Measurements from ENCODE around the gene LCT.
"Not testable (repeated sequence)": the region's sequence is repeated elsewhere in the genome, so short reads cannot be mapped to it uniquely, and the experiment has no call there.

Gene LCT

DNA sequence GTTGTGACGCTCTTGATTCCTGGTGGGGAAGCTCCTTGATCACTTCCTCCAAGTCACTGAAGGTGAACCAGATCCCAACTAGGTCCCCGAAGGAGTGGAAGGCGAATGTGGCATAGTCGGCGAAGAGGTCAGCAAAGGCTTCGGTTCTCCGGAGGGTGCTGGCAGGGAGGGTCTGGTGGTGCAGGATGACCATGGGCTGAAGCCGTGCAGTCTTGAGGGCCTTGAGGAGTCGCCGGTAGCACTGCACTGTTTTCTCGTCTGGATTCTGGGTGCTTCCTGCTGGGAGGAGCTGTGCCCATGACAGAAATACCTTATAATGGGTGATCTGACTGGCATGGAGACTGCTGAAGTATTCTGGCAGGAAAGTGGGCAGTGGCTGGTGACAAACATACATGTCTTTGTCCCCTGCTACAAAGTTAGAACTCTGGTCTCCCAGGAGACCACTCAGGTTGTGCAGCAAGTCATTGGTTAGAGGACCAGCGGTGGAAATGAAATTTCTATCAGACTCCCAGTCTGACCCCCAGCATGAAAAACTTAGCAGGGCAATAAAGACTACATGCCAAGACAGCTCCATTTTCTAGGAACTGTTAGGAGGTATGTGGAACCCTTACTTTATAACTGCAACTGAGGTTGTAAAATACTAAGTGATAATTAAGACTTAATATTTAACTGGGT lies at the start of gene LCT:
LCT (minus strand) TSS at position 589 of the 675 bp plus-strand sequence; CDS start at position 574, 15 bp downstream.
- no peak for DNase-seq

DNA sequence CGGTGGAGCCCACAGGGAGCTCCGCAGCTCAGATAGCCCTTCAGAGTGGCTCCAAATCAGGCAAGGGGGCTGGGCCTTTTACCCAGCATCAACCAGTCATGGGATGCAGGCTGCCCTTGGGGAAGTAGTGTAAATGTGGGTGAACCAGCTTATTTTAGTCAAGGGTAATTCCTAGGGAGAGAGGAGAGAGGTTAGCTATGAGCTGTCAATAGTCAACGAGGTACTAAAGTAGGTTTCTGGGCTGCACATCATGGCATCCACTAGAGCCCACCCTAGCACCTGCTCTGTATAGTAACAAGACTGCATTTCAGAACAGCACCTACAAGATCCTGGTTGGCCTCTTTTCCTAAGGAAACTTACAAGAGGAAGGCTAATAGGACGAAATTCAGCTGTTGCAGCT lies 48.7 kb upstream of the LCT start:
- no peak for DNase-seq

DNA sequence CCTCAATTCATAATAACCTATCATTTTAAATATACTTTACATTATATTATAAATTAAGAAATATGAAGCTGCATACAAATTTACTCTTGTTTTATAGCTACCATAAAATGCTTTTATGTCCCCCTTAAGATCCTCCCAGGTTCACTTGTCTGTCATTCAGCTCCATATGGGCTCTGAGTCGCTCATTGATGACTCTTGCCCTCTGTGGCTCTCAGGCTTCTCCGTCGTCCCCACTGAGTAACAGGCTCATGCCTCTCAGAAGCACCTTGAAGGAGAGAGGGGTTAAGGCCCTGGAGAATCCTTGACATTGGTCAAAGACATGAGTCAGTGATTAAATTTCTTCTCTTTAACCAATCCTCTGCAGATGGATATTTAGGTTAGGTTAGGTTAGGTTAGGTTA lies 45.4 kb upstream of the LCT start:
- DNase-seq: no peak

DNA sequence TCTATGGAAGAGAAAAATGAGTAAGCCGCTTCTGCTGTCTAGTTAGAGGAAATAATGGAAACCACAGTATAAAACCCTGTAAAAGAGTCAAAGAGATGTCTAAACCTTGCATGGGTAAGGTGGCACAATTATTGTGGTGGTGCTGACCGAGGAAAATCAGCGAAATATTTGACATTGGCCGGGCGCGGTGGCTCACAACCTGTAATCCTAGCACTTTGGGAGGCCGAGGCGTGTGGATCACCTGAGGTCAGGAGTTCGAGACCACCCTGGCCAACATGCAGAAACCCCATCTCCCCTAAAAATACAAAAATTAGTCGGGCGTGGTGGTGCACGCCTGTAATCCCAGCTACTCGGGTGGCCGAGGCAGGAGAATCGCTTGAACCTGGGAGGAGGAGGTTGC lies 39.8 kb upstream of the LCT start:
- DNase-seq: not testable (repeated sequence)

DNA sequence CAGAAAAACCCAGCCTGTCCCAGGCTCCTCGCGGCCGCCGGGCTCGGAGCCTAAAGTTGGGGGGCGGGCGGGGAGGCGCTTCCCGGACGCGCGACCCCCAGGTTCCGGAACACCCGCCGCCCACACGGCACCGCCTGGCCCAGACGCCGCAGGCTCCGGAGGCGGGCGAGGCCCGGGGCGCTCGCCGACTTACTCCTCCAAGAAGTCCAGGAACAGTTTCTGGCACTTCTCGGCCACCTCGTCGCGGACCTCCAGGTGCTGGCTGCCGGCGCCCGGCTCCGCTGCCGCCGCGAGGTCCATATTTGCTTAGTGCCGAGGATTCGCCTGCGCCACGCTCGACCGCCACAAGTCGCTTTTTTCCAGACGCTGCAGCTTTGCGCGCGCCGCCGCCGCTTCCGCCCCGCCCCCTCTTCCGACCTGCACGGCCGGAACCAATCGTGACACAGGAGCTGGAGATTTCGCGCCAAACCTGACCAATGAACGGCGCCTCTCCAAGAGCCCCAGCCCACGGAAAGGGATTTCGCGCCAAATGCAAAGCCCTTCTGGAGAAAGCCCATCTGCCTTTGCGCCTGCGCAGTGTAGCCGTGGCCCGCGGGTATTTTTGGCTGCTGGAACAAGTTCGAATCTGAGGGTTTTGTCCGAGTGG lies 39.2 kb upstream of the LCT start, which contains the start of gene MCM6:
MCM6 (minus strand) TSS at position 378 of the 646 bp plus-strand sequence; CDS start at position 300, 78 bp downstream.
- DNase-seq: peak; percentile 92

DNA sequence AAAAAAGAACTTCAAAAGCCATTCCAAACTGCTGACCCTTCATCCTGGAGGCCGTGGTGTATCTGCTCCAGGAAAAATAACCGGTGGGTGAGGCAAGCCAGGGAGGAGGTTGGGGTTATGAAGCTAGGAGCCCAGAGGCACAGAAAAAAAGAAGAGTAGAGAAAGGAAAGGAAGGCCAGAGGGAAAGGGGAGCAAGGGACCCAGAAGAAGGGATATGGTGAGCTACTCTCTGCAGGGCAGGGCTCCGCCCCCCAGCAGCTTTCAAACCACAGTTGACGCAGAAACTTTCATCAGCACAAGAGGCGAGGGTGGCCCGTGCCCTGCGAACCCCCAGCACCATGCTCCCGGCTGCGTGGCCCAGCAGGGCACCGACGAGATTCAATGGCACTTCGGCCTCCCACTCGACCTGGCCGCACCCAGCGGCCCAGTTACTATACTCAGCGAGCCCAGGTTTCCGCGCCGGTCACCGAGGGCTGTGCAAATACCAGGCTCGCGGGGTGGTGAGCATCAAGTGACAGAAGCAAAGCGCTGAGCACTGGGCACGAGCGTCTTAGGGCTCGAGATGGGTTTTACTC lies 38.6 kb upstream of the LCT start:
- peak; percentile 7 for DNase-seq

DNA sequence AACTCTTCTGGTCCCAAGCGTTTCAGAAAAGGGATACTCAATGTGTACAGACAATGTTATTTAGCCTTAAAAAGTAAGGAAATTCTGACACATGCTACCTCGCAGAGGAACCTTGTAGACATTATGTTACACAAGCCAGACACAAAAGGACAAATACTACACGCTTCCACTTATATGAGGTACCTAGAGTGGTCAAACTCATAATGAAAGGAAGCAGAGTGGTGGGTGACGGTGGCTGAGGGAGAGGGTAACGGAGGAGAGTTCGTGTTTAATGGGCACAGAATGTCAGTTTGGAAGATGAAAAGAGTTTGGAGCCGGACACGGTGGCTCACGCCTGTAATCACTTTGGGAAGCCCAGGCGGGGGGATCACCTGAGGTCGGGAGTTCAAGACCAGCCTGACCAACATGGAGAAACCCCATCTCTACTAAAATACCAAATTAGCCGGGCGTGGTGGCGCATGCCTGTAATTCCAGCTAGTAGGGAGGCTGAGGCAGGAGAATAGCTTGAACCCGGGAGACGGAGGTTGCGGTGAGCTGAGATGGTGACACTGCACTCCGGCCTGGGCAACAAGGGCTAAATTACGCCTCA lies 37.9 kb upstream of the LCT start:
- DNase-seq: no peak

DNA sequence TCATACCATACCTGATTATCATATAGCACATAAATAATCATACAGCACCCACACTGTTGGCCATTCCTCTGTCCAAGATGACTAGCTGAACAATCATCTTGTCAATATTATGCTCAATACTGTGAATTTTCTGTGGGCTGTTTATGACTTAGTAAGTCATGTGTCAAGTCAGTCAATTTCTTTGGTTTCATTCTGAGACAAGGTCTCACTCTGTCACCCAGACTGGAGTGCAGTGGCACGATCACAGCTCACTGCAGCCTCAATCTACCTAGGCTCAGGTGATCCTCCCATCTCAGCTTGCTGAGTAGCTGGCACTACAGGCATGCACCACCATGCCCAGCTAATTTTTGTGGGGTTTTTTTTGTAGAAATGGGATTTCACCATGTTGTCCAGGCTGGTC lies 33.6 kb upstream of the LCT start:
- no peak for DNase-seq

DNA sequence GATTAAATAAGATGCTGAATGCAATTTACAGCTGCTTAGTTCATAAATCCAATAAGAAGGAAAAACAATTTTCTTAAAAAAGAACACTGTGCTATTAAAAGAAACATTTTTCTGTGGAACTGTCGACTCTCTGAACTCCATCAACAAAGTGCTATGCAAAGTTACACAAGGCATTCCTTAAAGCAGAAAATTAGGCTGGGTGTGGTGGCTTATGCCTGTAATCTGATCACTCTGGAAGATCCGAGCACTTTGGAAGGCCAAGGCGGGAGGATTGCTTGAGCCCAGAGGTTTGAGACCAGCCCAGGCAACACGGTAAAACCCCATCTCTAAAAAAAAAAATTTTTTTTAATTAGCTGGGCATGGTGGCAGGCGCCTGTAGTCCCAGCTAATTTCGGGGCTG lies 26.2 kb upstream of the LCT start:
- no peak for DNase-seq

DNA sequence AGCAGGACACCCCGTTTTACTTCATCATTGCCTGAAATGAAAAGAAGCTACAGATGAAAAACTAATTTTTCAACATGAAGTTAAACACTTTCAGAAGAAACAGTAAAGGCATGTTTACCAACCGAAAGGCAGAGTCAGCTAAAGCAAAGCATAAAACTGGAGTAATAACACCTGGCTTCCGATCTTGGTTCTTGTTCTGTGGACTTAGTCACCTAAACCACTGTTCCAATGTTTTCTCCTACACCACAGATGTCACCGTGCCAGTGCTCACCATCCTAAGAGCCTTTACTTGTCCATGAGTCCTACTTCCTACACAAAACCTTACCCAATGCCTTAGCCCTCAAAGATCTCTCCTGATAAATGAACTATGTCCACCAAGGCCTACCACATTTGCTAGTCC lies 25.7 kb upstream of the LCT start:
- DNase-seq: no peak

DNA sequence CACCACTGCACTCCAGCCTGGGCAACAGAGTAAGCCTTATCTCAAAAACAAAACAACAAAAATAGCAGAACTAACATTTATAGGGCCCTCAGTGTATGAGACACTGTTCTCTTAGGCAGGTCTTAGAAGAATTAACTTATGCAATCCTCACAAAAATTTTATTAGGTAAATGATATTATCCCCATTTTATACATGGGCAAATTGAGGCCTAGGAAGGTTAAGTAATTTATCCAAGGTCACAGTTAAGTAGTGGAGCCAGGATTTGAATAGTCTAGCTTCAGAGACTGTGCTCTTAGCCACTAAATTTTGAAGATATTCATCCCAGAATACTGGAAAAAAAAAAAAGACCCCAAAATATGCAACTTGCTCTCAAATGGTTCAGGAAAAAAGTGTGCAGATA lies 16.4 kb upstream of the LCT start:
- DNase-seq: no peak

DNA sequence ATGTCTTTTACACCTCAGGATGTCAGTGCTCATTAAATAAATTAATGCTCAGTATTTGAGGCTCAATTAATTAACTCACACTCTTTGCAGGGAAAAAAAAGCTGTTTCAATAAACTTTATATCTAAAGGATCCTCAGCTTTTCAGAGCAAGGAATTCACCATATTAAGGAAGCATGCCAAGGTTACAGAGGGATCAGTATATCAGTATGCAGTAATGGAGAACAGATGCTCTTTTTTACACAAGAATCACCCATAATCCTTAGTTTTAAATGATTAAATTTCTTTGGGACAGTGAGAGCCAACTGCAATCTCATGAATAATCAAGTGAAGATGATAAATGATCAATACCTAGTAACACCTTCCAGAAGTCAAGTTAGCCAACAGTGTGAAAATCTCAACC lies 14.9 kb upstream of the LCT start:
- DNase-seq: no peak

DNA sequence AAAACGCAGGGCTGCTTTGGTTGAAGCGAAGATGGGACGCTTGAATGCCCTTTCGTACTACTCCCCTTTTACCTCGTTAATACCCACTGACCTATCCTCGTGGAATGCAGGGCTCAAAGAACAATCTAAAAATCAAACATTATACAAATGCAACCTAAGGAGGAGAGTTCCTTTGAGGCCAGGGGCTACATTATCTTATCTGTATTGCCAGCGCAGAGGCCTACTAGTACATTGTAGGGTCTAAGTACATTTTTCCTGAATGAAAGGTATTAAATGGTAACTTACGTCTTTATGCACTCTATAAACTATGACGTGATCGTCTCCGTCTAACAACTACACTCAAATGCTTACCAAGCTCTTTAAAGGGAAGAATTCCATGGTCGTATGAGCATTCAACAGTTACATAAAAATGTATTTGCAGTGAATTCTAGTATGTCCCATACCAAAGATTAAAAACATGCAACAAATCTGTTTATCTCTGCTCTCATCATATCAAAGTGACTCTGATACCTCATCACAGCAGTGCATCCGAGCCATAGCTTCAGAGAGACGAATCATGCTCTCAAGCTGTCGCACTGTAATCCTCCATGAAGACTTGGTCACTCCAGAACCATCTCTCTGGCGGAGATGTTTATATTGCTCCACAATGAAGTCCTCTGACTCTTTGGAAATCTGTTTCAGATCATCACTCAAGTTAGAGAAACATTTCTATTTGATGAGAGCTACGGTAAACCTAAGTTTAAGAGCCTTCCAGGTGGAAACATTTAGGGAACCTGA lies 14.1 kb upstream of the LCT start:
- DNase-seq: no peak

DNA sequence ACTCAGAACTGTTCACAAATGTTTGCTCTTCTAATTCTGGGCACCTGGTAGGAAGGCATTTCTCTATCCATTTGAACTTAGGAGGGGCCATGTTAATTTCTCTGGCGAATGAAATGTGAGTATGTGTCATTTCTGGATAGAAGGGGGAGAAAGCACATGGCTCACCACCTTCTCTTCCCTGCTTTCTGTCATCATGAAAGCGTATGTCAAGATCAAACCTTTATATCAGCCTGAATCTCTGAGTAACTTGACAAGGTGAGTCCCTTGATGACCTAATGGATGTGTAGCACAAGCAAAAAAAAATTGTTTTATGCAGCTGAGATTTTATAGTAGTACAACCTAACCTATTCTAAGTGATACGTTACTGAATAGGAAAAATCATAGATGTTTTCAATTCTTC lies 12.1 kb upstream of the LCT start:
- DNase-seq: no peak

DNA sequence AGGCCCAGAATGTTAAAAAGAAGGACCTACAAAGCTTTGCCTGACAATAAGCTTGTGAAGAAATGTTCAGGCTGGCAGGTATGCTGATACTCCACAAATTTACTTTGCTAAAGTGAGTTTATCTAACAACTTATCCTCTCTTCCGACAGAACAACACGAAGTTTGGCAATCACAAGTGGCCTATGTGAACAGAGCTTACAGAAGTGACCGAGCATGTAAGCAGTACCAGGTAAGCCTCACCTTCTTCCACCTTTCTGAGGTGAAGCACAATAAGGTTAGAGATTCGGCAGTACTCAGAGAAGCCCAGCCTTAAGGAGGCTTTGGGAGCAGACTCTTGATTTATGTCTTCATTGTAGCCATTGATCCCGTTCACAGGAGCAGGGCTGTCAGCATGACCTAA lies 9.0 kb upstream of the LCT start:
- no peak for DNase-seq

DNA sequence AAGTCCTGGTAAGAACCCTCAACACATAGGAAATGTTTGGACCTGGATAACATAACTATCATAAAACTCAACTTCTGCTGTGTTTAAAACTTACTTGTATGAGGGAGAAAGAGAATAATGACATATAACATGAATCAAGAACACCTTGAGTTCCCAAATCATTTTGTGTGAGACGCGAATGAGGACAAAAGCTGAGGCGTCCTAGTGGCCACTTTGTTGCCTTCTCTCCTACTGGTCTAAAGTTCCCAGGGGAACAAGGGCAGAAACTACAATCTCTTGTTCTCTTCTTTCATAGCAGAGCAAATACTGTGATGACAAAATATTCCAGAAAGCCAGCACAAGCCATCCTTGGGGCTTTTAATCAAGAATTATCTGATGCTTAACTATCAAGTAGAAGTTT lies 8.3 kb upstream of the LCT start:
- no peak for DNase-seq

DNA sequence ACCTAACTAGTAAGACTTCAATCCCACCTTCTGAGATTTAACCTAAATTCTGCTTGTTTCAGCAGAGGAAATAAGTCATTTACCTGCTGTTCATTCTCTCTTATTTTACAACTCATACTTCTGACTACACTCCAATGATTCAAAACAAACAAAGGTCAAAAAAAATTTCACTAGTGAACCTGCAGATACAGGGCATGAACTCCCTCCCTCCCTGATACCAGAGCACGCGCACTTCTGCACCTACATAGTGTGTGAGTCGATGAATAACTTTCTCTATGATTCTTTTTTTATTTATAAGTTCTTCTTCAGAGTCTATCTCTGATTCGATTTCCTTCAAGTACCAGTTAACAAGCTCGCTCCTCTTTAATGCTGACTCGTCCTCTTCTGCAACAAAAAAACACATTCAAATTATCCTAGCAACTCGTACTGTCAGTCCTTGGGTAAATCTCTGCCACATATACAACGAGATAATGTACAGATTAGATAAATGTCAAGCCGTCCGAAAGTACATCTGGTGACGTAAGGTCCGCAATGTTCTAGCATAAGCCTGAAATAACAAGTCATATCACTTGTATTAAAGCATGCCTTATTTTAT lies 7.4 kb upstream of the LCT start:
- no peak for DNase-seq

DNA sequence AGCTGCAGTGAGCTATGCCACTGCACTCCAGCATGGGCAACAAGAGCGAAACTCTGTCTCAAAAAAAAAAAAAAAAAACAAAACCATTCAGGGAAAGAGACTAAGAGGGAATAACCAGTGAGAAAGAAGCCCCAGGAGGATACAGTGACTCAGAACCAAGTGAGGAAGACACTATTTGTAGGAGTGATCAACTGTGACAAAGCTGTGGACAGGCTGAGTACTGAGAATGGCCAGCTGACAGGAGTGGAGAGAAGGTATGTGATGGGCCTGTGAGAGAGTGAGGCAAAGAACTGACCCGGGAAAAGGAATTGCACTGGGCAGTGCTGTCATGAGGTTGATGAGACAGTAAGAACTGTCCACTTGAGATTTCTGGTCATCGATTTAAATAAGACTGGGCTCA lies 6.7 kb upstream of the LCT start:
- peak; percentile 74 for DNase-seq

DNA sequence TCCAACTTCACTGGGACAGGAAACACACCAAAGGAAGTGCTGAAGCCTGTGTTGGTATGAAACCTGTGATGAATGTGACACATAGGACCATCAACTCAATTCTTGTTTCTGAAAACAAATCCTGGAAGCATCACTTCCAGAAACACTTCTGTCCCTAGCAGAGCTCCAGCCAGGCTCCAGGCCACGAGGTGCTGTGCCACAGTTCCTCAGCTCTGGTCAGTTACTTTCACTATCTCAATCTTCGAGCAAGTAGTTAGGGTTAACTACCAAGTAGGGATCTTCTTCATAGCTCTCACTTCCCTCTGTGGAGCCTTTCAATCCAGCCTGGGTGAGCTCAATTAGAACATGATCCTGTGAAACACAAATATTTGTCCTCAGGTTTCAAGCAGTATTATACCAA lies 3.6 kb upstream of the LCT start:
- no peak for DNase-seq

DNA sequence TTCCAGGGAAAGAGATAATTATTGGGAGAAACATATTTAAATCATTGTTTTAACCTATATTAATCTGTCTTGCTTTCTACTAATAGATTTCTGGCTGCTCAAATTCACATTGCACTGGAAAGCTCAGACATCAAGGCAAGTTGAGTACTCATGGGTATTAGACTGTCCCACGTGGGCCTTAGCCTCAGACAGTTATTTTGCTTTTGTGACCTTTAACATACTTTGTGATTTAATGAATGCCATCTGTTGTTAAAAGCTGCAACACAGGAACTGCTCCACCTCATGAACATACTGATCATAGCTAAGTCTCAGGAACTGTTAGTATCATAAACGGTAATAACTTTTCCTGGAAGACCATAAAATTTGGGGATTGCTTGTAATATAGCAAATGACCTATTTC lies 2.7 kb upstream of the LCT start:
- DNase-seq: no peak

DNA sequence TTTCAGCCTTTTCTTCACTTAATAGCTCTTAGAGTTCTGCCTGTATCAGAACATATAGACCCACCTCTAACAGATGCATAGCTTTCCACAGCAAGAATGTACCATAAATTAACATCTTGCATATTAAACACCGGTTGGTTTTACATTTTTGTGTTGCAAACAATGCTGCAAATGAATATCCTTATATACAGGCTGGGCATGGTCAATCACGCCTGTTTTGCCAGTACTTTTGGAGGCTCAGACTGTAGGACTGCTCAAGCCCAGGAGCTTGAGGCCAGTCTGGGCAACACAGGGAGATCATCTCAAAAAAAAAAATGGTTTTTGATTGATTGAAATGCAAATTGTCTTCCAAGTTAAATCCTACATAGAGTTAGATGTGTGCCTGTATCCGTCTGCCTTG lies 1.5 kb upstream of the LCT start:
- no peak for DNase-seq

DNA sequence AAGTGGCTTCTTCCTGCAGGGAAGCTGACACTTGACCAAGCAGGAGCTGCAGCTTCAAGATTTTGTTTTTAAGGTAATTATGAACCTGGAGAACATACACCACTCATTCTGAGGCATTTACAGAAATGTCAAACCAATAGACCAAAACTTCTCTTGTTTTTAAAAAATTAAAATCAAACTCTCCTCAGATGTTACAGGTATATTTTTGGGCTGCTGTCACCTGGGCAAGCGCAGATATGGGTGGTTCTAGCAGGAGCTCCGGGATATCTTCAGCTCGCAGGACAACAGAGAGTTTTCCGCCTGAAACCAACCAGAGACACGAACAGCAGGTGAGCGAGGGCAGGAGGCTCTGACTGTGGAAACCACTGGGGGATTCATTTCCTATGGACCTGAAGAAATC lies 4.1 kb downstream of the LCT start:
- DNase-seq: no peak

Data from kidney glomerular epithelial cell (primary cell).